Measurements from ENCODE around the gene CEACAM21.

Gene CEACAM21

DNA sequence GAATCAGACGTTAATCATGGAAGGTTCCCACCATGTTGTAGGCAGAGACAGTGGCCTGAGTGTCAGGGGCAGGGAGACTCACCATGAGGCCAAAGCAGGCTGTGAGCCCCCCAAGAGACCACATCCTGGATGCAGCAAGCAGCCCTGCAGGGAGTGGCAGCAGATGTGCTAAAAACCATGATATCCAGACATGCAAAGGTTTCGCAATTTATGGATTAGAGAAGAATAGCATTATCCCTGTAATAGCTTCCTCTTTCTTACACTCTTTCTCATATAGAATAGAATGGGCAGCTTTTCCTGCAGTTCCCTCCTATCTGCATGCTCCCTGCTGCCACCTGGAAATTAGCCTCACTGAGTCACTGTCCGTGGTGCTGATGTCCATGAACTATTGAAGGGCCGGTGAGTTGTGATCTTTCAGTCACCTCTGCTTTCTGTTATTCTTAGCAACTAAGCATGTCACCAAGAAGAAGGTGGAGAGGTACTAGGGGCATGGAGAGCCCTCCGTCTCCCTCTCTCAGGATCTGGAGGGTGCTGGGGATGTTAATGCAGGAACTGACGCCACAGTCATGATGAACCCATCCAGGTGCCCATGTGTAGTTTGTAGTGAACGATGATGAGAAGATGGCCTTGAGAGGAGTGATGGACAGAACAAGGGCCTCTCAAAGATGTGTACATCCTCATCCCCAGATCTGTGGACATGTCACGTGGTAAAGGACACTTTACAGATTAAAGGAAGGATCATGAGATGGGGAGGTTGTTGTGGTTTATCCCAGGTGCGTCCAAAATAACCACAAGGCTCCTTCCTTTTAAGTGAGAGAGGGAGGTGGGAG, 41.0 kb downstream of the CEACAM21 start:
- WGBS: 73% methylated on average over 9 of the region's 9 CpGs
- H3K27ac ChIP-seq (ENCODE audit: low read length, poor library complexity, severe bottlenecking): no peak overlapping the region
- H3K4me1 ChIP-seq (ENCODE audit: control insufficient read depth, insufficient read depth, low read depth, low read length): no peaks in the 10 kb centered on the region
- peak; percentile 0 for DNase-seq
- no peak overlapping the region for H2AK5ac ChIP-seq (ENCODE audit: low read length, severe bottlenecking)
- no peaks in the 10 kb centered on the region for H3K79me1 ChIP-seq (replicated peaks; ENCODE audit: low read length, poor library complexity, severe bottlenecking)
- no peak overlapping the region for H2AFZ ChIP-seq (ENCODE audit: low read depth, low read length)
- no peak overlapping the region for H2BK120ac ChIP-seq (ENCODE audit: low read depth, low read length)
- H3K18ac ChIP-seq (ENCODE audit: low read depth in 1 of 2, low read length in 2 of 2): no peak overlapping the region
- no peak overlapping the region for H4K91ac ChIP-seq (ENCODE audit: low read length)
- no peak overlapping the region for H2BK12ac ChIP-seq (ENCODE audit: low read length in 2 of 2)
- no peak overlapping the region for H3K23ac ChIP-seq (ENCODE audit: low read length in 2 of 2)
- H3K4me3 ChIP-seq (ENCODE audit: insufficient read depth in 1 of 2, low read depth in 1 of 2, low read length in 2 of 2): no peak overlapping the region
- H3K4me2 ChIP-seq (ENCODE audit: low read length, poor library complexity, severe bottlenecking): no peak overlapping the region
- no peak overlapping the region for H3K4ac ChIP-seq (ENCODE audit: low read depth in 1 of 2, low read length in 2 of 2)
- no peaks in the 10 kb centered on the region for H3K9me3 ChIP-seq (ENCODE audit: control insufficient read depth, low read length)
- H2BK5ac ChIP-seq (ENCODE audit: low read depth, low read length, poor library complexity, severe bottlenecking): no peak overlapping the region
- H3K36me3 ChIP-seq (ENCODE audit: control insufficient read depth in 1 of 2, insufficient read depth in 2 of 2, low read depth in 1 of 2, low read length in 2 of 2): no peaks in the 10 kb centered on the region
- H2BK15ac ChIP-seq (ENCODE audit: low read depth, poor library complexity, severe bottlenecking): no peak overlapping the region
- no peak overlapping the region for H3K14ac ChIP-seq (ENCODE audit: low read length in 2 of 2)
- no peak overlapping the region for H3K9ac ChIP-seq (ENCODE audit: low read length)
- peaks cover 0 to 11% of the 10 kb centered on the region in 2 experiments for H3K27me3 ChIP-seq (ENCODE audit: control insufficient read depth in 1 of 2, insufficient read depth in 1 of 2, low read length in 2 of 2)
- no peak overlapping the region for H4K8ac ChIP-seq (ENCODE audit: low read length)

DNA sequence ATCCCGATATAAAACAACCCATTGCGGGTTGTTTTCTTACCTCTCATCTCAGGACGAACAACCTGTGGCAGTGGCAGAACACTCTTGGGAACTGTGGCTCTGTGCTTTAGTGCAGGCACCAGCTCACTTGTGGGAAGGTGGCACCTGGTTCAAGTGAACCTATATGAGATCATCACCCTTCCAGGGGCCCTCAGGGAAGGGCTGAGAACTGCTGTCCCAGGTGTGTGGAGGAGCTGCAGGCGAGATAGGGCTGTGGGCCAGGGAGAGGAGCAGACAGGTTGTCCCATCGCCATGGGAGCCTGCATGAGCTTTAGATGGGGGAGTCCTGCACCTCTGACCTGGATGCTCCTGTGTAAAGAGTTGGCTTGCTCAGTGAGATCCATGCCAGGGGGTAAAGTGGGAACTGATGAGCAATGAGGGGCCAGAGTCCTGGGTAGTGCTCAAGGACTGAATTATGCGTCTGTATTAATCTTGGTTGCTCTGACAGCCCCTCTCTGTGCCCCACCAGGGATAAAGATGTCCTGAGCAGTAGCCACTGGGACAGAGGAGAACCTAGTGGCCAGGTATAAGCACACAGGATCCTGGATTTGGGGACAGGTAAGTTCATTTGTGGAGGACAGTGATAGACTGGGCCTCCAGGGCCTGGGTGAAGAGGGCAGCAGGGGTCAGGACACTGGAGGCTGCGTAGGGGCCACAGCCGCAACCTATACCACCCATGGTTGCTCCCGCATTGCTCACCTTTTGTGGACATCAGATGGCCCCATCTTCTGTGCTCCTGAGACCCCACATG, 42.2 kb downstream of the CEACAM21 start:
- Histone ChIP-seq H3K79me1 (replicated peaks; ENCODE audit: low read length, poor library complexity, severe bottlenecking) (no peaks in the 10 kb centered on the region), H2AFZ (ENCODE audit: low read depth, low read length) (no peak overlapping the region), H3K23ac (ENCODE audit: low read length in 2 of 2) (no peak overlapping the region), H2BK120ac (ENCODE audit: low read depth, low read length) (no peak overlapping the region), H3K9ac (ENCODE audit: low read length) (no peak overlapping the region), H2AK5ac (ENCODE audit: low read length, severe bottlenecking) (no peak overlapping the region), H3K4ac (ENCODE audit: low read depth in 1 of 2, low read length in 2 of 2) (no peak overlapping the region), H4K8ac (ENCODE audit: low read length) (no peak overlapping the region), H3K27ac (ENCODE audit: low read length, poor library complexity, severe bottlenecking) (no peak overlapping the region), H3K27me3 (ENCODE audit: control insufficient read depth in 1 of 2, insufficient read depth in 1 of 2, low read length in 2 of 2) (peaks cover 0 to 12% of the 10 kb centered on the region in 2 experiments), H3K14ac (ENCODE audit: low read length in 2 of 2) (no peak overlapping the region), H3K18ac (ENCODE audit: low read depth in 1 of 2, low read length in 2 of 2) (no peak overlapping the region), H3K4me3 (ENCODE audit: insufficient read depth in 1 of 2, low read depth in 1 of 2, low read length in 2 of 2) (no peak overlapping the region), H3K4me2 (ENCODE audit: low read length, poor library complexity, severe bottlenecking) (no peak overlapping the region), H2BK12ac (ENCODE audit: low read length in 2 of 2) (no peak overlapping the region), H3K36me3 (ENCODE audit: control insufficient read depth in 1 of 2, insufficient read depth in 2 of 2, low read depth in 1 of 2, low read length in 2 of 2) (no peaks in the 10 kb centered on the region), H4K91ac (ENCODE audit: low read length) (no peak overlapping the region), H2BK5ac (ENCODE audit: low read depth, low read length, poor library complexity, severe bottlenecking) (no peak overlapping the region), H3K4me1 (ENCODE audit: control insufficient read depth, insufficient read depth, low read depth, low read length) (no peaks in the 10 kb centered on the region), H2BK15ac (ENCODE audit: low read depth, poor library complexity, severe bottlenecking) (no peak overlapping the region), H3K9me3 (ENCODE audit: control insufficient read depth, low read length) (no peaks in the 10 kb centered on the region)
- DNase-seq: no peak
- WGBS: 41% methylated on average over 9 of the region's 9 CpGs

DNA sequence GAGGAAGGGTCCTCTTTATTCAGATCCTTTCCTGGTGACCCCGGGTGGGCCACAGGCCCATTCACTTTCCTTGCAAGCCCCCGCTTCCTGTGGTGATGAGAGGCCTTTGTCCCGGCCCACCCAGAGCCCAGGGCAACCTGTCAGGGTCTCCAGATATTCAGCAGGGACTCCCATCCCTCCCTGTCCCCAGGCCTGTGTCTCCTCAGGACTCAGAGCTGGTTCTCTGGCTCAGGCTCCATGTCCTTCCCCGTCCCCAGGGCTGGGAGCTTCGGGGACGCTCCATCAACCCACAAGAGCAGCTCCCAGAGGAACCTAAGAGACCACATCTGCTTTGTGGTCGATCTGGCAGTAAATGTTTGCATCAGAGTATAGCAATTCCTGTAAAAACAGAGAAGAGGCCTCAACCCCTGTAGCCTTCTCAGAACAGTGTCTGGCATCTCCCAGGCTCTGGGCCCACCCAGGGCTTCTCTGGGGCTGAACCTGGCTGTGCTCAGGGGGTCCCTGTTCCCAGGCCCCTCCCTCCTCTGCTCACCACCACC, 43.1 kb downstream of the CEACAM21 start:
- no peak overlapping the region for H2BK15ac ChIP-seq (ENCODE audit: low read depth, poor library complexity, severe bottlenecking)
- no peaks in the 10 kb centered on the region for H3K9me3 ChIP-seq (ENCODE audit: control insufficient read depth, low read length)
- H3K27me3 ChIP-seq (ENCODE audit: control insufficient read depth in 1 of 2, insufficient read depth in 1 of 2, low read length in 2 of 2): peaks cover 0 to 14% of the 10 kb centered on the region in 2 experiments
- 34% methylated on average over 6 of the region's 7 CpGs for WGBS
- no peak overlapping the region for H2BK12ac ChIP-seq (ENCODE audit: low read length in 2 of 2)
- H3K23ac ChIP-seq (ENCODE audit: low read length in 2 of 2): no peak overlapping the region
- H2BK5ac ChIP-seq (ENCODE audit: low read depth, low read length, poor library complexity, severe bottlenecking): no peak overlapping the region
- H3K18ac ChIP-seq (ENCODE audit: low read depth in 1 of 2, low read length in 2 of 2): no peak overlapping the region
- H2AK5ac ChIP-seq (ENCODE audit: low read length, severe bottlenecking): no peak overlapping the region
- H2BK120ac ChIP-seq (ENCODE audit: low read depth, low read length): no peak overlapping the region
- H3K4me1 ChIP-seq (ENCODE audit: control insufficient read depth, insufficient read depth, low read depth, low read length): no peaks in the 10 kb centered on the region
- H3K36me3 ChIP-seq (ENCODE audit: control insufficient read depth in 1 of 2, insufficient read depth in 2 of 2, low read depth in 1 of 2, low read length in 2 of 2): no peaks in the 10 kb centered on the region
- no peak overlapping the region for H3K4me3 ChIP-seq (ENCODE audit: insufficient read depth in 1 of 2, low read depth in 1 of 2, low read length in 2 of 2)
- H3K4ac ChIP-seq (ENCODE audit: low read depth in 1 of 2, low read length in 2 of 2): no peak overlapping the region
- H3K27ac ChIP-seq (ENCODE audit: low read length, poor library complexity, severe bottlenecking): no peak overlapping the region
- no peak overlapping the region for H3K9ac ChIP-seq (ENCODE audit: low read length)
- H3K4me2 ChIP-seq (ENCODE audit: low read length, poor library complexity, severe bottlenecking): no peak overlapping the region
- no peak overlapping the region for H3K14ac ChIP-seq (ENCODE audit: low read length in 2 of 2)
- H4K8ac ChIP-seq (ENCODE audit: low read length): no peak overlapping the region
- DNase-seq: no peak
- no peak overlapping the region for H4K91ac ChIP-seq (ENCODE audit: low read length)
- H3K79me1 ChIP-seq (replicated peaks; ENCODE audit: low read length, poor library complexity, severe bottlenecking): no peaks in the 10 kb centered on the region
- no peak overlapping the region for H2AFZ ChIP-seq (ENCODE audit: low read depth, low read length)

DNA sequence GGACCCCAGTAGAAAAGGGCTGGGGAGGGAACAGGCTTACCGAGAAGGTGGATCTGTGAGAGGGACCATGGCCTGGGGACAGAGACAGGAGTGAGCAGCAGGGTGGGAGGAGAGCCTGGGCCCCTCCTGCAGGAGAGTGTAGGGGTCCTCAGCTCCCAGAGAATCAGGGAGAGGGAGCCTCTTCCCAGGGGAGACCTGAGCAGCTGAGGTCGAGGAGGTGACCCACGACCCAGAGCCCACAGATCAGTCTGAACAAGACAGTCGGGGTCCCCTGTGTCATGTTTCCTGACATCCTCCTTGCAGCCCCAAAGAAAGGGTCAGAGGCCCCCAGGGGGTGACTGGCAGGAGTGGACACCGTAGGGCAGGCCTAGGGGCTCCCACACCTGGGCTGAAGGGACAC, 44.2 kb downstream of the CEACAM21 start:
- no peak overlapping the region for H2BK12ac ChIP-seq (ENCODE audit: low read length in 2 of 2)
- no peaks in the 10 kb centered on the region for H3K9me3 ChIP-seq (ENCODE audit: control insufficient read depth, low read length)
- no peak overlapping the region for H3K4me2 ChIP-seq (ENCODE audit: low read length, poor library complexity, severe bottlenecking)
- 64% methylated on average over 5 of the region's 5 CpGs for WGBS
- no peak overlapping the region for H2AFZ ChIP-seq (ENCODE audit: low read depth, low read length)
- no peak overlapping the region for H4K8ac ChIP-seq (ENCODE audit: low read length)
- no peak overlapping the region for H2BK5ac ChIP-seq (ENCODE audit: low read depth, low read length, poor library complexity, severe bottlenecking)
- H3K36me3 ChIP-seq (ENCODE audit: control insufficient read depth in 1 of 2, insufficient read depth in 2 of 2, low read depth in 1 of 2, low read length in 2 of 2): no peaks in the 10 kb centered on the region
- no peak overlapping the region for H3K4ac ChIP-seq (ENCODE audit: low read depth in 1 of 2, low read length in 2 of 2)
- no peak overlapping the region for H2AK5ac ChIP-seq (ENCODE audit: low read length, severe bottlenecking)
- H3K4me3 ChIP-seq (ENCODE audit: insufficient read depth in 1 of 2, low read depth in 1 of 2, low read length in 2 of 2): no peak overlapping the region
- peaks cover 1 to 24% of the 10 kb centered on the region in 2 experiments for H3K27me3 ChIP-seq (ENCODE audit: control insufficient read depth in 1 of 2, insufficient read depth in 1 of 2, low read length in 2 of 2)
- H3K27ac ChIP-seq (ENCODE audit: low read length, poor library complexity, severe bottlenecking): no peak overlapping the region
- no peak overlapping the region for H2BK120ac ChIP-seq (ENCODE audit: low read depth, low read length)
- H3K23ac ChIP-seq (ENCODE audit: low read length in 2 of 2): no peak overlapping the region
- H4K91ac ChIP-seq (ENCODE audit: low read length): no peak overlapping the region
- H3K9ac ChIP-seq (ENCODE audit: low read length): no peak overlapping the region
- no peak overlapping the region for H2BK15ac ChIP-seq (ENCODE audit: low read depth, poor library complexity, severe bottlenecking)
- no peaks in the 10 kb centered on the region for H3K4me1 ChIP-seq (ENCODE audit: control insufficient read depth, insufficient read depth, low read depth, low read length)
- no peak for DNase-seq
- H3K79me1 ChIP-seq (replicated peaks; ENCODE audit: low read length, poor library complexity, severe bottlenecking): no peaks in the 10 kb centered on the region
- H3K14ac ChIP-seq (ENCODE audit: low read length in 2 of 2): no peak overlapping the region
- no peak overlapping the region for H3K18ac ChIP-seq (ENCODE audit: low read depth in 1 of 2, low read length in 2 of 2)

Measured in mesenchymal stem cell (in vitro differentiated cells and primary cell).